ENCODE results near the gene FAM193B.
"Not testable (repeated sequence)": the region's sequence is repeated elsewhere in the genome, so short reads cannot be mapped to it uniquely, and the experiment has no call there.

Gene FAM193B

GRCh38 chr5:177536386-177536785 lies 18.0 kb downstream of the FAM193B start:
- DNase-seq: no peak

GRCh38 chr5:177535125-177535524 lies 19.2 kb downstream of the FAM193B start:
- no peak for DNase-seq

- DNase-seq: not testable (repeated sequence)
These were observed 19.9 kb downstream of the FAM193B start for GRCh38 chr5:177534433-177534832.

DNA sequence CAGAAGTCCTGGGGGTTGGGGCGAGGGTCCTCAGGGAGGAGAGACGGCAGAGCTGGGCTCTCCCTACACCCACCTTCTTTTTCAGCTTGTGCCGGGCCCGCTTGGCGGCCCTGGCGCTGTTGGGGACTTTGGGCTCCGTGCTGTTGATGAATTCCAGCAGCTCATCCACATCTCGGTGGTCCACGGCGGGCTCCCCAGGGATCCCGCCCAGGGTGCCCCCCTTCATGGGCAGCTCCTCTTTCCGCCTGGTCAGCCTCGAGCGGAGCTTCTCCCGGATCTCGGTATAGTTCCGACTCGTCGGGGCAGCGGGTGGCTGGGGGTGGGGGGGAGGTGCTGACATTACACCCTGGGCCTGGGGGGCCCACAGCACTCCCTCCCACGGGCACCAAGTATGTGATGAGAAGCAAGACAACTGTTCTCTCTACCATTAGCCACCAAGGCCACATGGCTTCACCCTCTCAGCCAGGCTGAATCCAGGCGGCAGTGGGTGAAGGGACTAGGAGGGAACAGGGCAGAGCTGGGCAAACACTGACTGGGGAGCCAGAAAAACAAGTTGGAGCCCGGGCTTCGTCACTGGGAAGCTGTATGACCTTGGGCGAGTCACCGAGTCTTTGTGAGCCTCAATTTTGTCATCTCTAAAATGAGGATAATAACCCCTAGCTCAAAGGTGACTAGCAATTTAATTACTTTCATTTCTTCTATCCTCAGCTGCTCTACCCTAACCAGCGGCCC lies 23.0 kb downstream of the FAM193B start:
- DNase-seq: no peak

GRCh38 chr5:177530638-177531037 lies 23.7 kb downstream of the FAM193B start:
- DNase-seq: no peak

GRCh38 chr5:177529247-177530203 lies 24.8 kb downstream of the FAM193B start:
- no peak for DNase-seq

- DNase-seq: no peak
These were observed 25.7 kb downstream of the FAM193B start for GRCh38 chr5:177528631-177529030.

GRCh38 chr5:177527595-177527994 lies 26.8 kb downstream of the FAM193B start:
- DNase-seq: no peak

DNA sequence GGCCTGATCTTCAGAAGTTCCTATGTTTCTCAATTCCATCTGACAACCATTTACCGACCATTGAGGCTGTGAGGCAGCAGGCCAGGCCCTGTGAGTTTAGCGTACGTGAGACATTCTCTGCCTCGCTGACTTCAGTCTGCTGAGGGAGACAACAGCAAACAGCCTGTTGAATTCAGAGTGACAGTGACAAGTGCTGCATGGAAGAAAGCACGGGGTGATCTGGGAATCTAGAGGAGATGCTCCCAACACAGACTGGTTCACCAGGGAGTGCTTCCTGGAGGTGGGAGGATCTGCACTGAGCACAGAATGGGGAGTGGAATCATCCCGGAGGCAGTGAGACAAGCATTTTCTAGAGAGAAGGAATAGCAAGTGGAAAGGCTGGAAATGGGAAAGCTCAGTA lies 27.6 kb downstream of the FAM193B start:
- DNase-seq: no peak

GRCh38 chr5:177526191-177526590 lies 28.2 kb downstream of the FAM193B start:
- no peak for DNase-seq

DNA sequence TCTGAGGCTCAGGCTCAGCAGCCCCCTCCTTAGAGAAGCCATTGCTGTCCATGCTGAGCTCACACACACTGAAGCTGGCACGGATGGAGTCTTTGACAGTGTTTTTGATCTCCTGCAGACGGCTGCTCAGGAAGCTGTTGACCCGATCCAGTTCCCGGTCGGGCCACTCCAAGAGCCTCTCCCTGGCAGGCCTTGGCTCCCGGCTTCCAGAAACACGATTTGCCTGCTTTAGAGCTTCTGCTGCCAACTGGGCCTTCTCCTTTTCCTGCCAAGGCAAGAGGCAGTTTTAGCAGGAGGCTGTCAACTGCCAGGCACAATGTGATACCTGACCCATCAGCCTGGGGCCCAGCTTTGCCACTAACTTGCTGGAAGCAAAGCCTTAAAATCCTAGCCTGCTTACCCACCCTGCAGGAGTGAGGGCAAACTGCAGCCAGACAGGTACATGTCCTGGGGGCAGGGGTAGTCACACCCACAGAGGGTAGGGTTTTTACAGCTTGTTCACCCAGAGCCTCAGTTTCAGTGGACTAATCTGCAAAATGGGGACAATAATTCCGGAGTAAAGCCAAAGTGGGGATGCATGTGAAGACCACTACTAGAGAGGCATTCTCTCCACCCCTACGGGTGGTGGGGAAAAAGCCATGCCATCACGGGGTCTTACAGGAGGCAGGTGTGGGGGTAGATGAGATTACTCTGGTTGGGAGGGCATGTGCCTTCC lies 29.3 kb downstream of the FAM193B start:
- no peak for DNase-seq

GRCh38 chr5:177524539-177524900 lies 29.8 kb downstream of the FAM193B start:
- no peak for DNase-seq

GRCh38 chr5:177523711-177524538 lies 30.4 kb downstream of the FAM193B start:
- DNase-seq: no peak

GRCh38 chr5:177520916-177521513 lies 33.3 kb downstream of the FAM193B start:
- DNase-seq: no peak

DNA sequence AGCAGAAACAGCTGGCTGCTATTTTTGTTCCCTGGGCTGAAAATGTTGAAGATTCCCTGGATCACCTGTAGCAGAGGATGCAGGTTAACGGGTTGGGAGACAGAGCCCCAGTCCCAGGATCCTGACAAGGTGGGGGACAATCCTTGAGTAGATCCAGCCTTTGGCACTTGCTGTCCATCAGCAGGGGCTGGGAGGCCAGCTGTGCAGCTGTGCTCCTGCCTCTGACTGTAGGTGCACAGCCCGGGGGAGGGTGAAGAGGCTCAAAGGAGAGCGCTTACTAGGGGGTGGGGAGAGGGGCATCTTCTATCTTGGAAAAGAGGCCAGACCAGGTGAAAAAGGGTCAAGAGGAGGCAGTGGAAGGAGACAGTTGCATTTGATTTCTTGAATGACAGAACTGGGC lies 34.1 kb downstream of the FAM193B start:
- no peak for DNase-seq

GRCh38 chr5:177519463-177520235 lies 34.7 kb downstream of the FAM193B start:
- no peak for DNase-seq

GRCh38 chr5:177516601-177517568 lies 37.5 kb downstream of the FAM193B start, which contains the start of gene DDX41:
DDX41 (minus strand) TSS chr5:177516961; CDS start chr5:177516945, 16 bp downstream.
- peak; percentile 97 to 98 for DNase-seq

- DNase-seq: no peak
These were observed 38.8 kb downstream of the FAM193B start for GRCh38 chr5:177515580-177515979.

GRCh38 chr5:177514541-177514940 lies 39.8 kb downstream of the FAM193B start:
- no peak for DNase-seq

DNA sequence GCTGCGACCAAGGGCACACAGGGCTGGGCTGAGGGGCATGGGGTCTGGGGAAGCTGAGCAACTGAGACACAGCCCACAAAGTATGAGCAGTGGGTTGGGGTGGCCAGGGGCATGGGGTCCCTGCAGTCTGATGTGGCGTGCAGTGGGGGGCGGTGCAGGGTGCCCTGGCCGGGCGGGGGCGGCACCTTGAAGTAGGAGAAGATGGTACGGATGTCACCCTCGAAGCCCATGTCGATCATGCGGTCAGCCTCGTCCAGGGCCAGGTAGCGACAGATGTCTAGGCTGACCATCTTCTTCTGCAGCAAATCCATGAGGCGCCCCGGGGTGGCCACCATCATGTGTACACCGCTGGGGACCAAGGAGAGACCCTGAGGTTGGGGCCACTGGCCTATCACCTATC lies 40.9 kb downstream of the FAM193B start:
- DNase-seq: no peak

Measured in NCI-H446 (cell line).